GM12878 (cell line): ENCODE measurements around the gene MCM3AP. TPM values are rescaled to one million over a fixed set of nuclear protein-coding genes. Genes with fewer than 3 reads are reported as not detected.

Source experiments
- BMI1 ChIP-seq: fragments of 450-650 bp; IDR thresholded peaks from 2 replicates; pipeline ENCODE4 v1.6.1; 2016; ENCODE audit warnings: mild to moderate bottlenecking, moderate library complexity, borderline replicate concordance
- CEBPB ChIP-seq, 2 experiments: fragments of 150-350 bp in 1 of 2; IDR thresholded peaks; 2 replicates each; pipeline ENCODE4 v1.6.1; 2012 to 2014; ENCODE audit warnings: low read depth in 2 of 2, low read length in 2 of 2, borderline replicate concordance in 1 of 2, inconsistent platforms in 1 of 2
- E2F8 ChIP-seq: fragments of 450-650 bp; IDR thresholded peaks from 2 replicates; pipeline ENCODE4 v1.6.1; 2018; ENCODE audit warnings: mild to moderate bottlenecking, low read depth, moderate library complexity; ENCODE audit not compliant: partially characterized antibody
- JUNB ChIP-seq: IDR thresholded peaks from 2 replicates; pipeline ENCODE4 v1.6.1; 2016; ENCODE audit warnings: antibody characterized with exemption, mild to moderate bottlenecking
- KDM1A ChIP-seq: fragments of 200-600 bp; sonication (generic); IDR thresholded peaks from 2 replicates; pipeline ENCODE4 v1.6.1; 2016; ENCODE audit warnings: borderline replicate concordance
- NFYB ChIP-seq: IDR thresholded peaks from 2 replicates; pipeline ENCODE4 v1.6.1; 2011; ENCODE audit warnings: low read depth, mild to moderate bottlenecking, low read length, improper control_type of control experiment, moderate library complexity; ENCODE audit not compliant: insufficient read depth
- NRF1 ChIP-seq: conservative IDR thresholded peaks from 2 replicates; pipeline ENCODE4 v1.6.1; 2011; ENCODE audit warnings: mild to moderate bottlenecking, low read depth, low read length, improper control_type of control experiment
- POU2F2 ChIP-seq: IDR thresholded peaks from 3 replicates; pipeline ENCODE4 v1.6.1; 2011; ENCODE audit warnings: low read depth, mild to moderate bottlenecking, low read length, borderline replicate concordance
- RB1 ChIP-seq: fragments of 450-650 bp; formaldehyde crosslinking; IDR thresholded peaks from 2 replicates; pipeline ENCODE4 v1.6.1; 2017; ENCODE audit warnings: mild to moderate bottlenecking, borderline replicate concordance
- RUNX3 ChIP-seq: IDR thresholded peaks from 2 replicates; pipeline ENCODE4 v1.6.1; 2012; ENCODE audit warnings: low read length, inconsistent platforms
- SIX5 ChIP-seq: IDR thresholded peaks from 2 replicates; pipeline ENCODE4 v1.6.1; 2011; ENCODE audit warnings: mild to moderate bottlenecking, low read depth, low read length, moderate library complexity; ENCODE audit not compliant: severe bottlenecking
- SMC3 ChIP-seq: IDR thresholded peaks from 2 replicates; pipeline ENCODE4 v1.6.1; 2011; ENCODE audit warnings: low read length, improper control_type of control experiment, borderline replicate concordance
- SREBF2 ChIP-seq: IDR thresholded peaks from 2 replicates; pipeline ENCODE4 v1.6.1; 2012; ENCODE audit warnings: mild to moderate bottlenecking, low read length
- TCF12 ChIP-seq: IDR thresholded peaks from 2 replicates; pipeline ENCODE4 v1.6.1; 2011; ENCODE audit warnings: low read depth, mild to moderate bottlenecking, low read length
- WRNIP1 ChIP-seq: IDR thresholded peaks from 2 replicates; pipeline ENCODE4 v1.6.1; 2011; ENCODE audit warnings: low read depth, low read length, improper control_type of control experiment, borderline replicate concordance
- YY1 ChIP-seq: IDR thresholded peaks from 2 replicates; pipeline ENCODE4 v1.6.1; 2011; ENCODE audit warnings: low read depth, mild to moderate bottlenecking, low read length
- polyA plus RNA-seq, 11 experiments: library from polyadenylated mRNA; depleted of rRNA in 4 of 11; unstranded in 6 of 11; stranded (reverse) in 5 of 11; fragments of >200 nt; fragmentation: Nextera tagmentation in 4 of 11; fragmentation: Illumina TruSeq in 1 of 11; extraction: Ambion mirVana in 4 of 11; extraction: Trizol in 1 of 11; gene quantifications; 1 replicate in 1 of 11; 2 replicates in 10 of 11; pipeline versions ENCODE4 v1.2.1 to v1.2.3, GENCODE V29; 2011 to 2016; ENCODE audit warnings: inconsistent platforms in 2 of 11, missing spikeins in 2 of 11, low read depth in 1 of 11
- total RNA-seq, 4 experiments: library from RNA; depleted of rRNA in 3 of 4; stranded (reverse); fragments of >200 nt in 3 of 4; fragmentation: Illumina TruSeq in 1 of 4; extraction: Trizol in 1 of 4; gene quantifications; 2 replicates each; pipeline versions ENCODE4 v1.2.1 to v1.2.3, GENCODE V29; 2013 to 2021
- TF ChIP-seq, protein P1 (sequence below): fragments of 450-650 bp; IDR thresholded peaks from 2 replicates; pipeline ENCODE4 v1.6.1; 2017; ENCODE audit warnings: antibody characterized with exemption, mild to moderate bottlenecking, moderate library complexity
- TF ChIP-seq, protein P2 (sequence below): IDR thresholded peaks from 2 replicates; pipeline ENCODE4 v1.6.1; 2012; ENCODE audit warnings: low read length, inconsistent platforms
- TF ChIP-seq, protein P3 (sequence below): IDR thresholded peaks from 2 replicates; pipeline ENCODE4 v1.6.1; 2012; ENCODE audit warnings: low read depth, low read length, improper control_type of control experiment
- TF ChIP-seq, protein P4 (sequence below): fragments of 450-650 bp; IDR thresholded peaks from 2 replicates; pipeline ENCODE4 v1.6.1; 2017; ENCODE audit warnings: low read depth, mild to moderate bottlenecking, moderate library complexity

The MCM3AP gene
- total and polyA plus RNA-seq, 10 of the 15 experiments (the other 5 are each of a cell fraction or from before 2014, with no cell fraction given) = 6.1 to 95.7 (median 47.0) TPM

DNA sequence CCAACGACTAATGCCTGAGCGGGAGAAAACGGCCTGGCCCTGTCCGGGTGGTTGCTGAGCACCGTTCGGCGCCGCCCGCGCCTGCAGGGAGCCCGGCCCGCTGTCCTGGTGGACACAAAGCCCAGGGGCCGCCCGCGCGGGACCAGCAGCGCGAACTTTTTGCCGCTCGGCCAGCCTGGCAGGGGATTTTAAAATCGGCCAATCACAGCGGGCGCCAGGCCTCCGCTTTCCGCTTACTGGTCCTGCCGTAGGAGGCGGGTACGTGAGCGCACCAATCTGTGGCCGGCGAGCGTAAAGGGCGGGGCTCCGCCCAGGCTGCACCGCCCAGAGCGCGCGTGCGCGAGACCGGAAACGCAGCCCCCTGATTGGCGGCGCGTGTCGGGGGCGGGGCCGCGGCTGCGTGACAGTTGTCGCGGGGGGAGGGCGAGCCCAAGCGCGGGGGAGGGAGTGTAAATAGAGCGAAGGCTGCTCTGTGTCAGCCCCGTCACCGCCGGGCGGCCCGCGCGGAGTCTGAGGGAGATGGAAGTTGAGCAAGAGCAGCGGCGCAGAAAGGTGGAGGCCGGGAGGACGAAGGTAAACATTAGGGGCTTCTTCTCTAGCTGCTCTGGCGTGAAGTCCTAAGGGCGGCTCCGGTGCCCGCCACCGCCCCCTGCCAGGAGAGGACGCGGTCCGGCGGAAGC, 38.4 kb upstream of the MCM3AP start, which contains the start of the genes C21orf58 and PCNT (continued):
- TF ChIP-seq, protein P1, sequence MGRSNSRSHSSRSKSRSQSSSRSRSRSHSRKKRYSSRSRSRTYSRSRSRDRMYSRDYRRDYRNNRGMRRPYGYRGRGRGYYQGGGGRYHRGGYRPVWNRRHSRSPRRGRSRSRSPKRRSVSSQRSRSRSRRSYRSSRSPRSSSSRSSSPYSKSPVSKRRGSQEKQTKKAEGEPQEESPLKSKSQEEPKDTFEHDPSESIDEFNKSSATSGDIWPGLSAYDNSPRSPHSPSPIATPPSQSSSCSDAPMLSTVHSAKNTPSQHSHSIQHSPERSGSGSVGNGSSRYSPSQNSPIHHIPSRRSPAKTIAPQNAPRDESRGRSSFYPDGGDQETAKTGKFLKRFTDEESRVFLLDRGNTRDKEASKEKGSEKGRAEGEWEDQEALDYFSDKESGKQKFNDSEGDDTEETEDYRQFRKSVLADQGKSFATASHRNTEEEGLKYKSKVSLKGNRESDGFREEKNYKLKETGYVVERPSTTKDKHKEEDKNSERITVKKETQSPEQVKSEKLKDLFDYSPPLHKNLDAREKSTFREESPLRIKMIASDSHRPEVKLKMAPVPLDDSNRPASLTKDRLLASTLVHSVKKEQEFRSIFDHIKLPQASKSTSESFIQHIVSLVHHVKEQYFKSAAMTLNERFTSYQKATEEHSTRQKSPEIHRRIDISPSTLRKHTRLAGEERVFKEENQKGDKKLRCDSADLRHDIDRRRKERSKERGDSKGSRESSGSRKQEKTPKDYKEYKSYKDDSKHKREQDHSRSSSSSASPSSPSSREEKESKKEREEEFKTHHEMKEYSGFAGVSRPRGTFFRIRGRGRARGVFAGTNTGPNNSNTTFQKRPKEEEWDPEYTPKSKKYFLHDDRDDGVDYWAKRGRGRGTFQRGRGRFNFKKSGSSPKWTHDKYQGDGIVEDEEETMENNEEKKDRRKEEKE = no peak
- TF ChIP-seq, protein P2, sequence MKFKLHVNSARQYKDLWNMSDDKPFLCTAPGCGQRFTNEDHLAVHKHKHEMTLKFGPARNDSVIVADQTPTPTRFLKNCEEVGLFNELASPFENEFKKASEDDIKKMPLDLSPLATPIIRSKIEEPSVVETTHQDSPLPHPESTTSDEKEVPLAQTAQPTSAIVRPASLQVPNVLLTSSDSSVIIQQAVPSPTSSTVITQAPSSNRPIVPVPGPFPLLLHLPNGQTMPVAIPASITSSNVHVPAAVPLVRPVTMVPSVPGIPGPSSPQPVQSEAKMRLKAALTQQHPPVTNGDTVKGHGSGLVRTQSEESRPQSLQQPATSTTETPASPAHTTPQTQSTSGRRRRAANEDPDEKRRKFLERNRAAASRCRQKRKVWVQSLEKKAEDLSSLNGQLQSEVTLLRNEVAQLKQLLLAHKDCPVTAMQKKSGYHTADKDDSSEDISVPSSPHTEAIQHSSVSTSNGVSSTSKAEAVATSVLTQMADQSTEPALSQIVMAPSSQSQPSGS = no peak
- TF ChIP-seq NRF1 = peak; percentile 59
- TF ChIP-seq POU2F2 = no peak
- no peak for TF ChIP-seq E2F8
- 0 out of 2 replicates have a peak, but pooled peaks have one; percentile 50 for TF ChIP-seq TCF12
- TF ChIP-seq, protein P3, sequence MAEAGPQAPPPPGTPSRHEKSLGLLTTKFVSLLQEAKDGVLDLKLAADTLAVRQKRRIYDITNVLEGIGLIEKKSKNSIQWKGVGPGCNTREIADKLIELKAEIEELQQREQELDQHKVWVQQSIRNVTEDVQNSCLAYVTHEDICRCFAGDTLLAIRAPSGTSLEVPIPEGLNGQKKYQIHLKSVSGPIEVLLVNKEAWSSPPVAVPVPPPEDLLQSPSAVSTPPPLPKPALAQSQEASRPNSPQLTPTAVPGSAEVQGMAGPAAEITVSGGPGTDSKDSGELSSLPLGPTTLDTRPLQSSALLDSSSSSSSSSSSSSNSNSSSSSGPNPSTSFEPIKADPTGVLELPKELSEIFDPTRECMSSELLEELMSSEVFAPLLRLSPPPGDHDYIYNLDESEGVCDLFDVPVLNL = peak; percentile 97
- TF ChIP-seq RB1 = peak; percentile 94; the same call in 1 of the 2 replicates
- TF ChIP-seq SMC3 = no peak
- TF ChIP-seq BMI1 = no peak
- TF ChIP-seq SREBF2 = no peak
- TF ChIP-seq JUNB = no peak
- no peak for TF ChIP-seq RUNX3
- TF ChIP-seq CEBPB (IDR thresholded peaks at IDR 0.05; ENCODE audit: borderline replicate concordance in 1 of 2, low read depth in 2 of 2, low read length in 2 of 2) = no peak
- TF ChIP-seq, protein P4, sequence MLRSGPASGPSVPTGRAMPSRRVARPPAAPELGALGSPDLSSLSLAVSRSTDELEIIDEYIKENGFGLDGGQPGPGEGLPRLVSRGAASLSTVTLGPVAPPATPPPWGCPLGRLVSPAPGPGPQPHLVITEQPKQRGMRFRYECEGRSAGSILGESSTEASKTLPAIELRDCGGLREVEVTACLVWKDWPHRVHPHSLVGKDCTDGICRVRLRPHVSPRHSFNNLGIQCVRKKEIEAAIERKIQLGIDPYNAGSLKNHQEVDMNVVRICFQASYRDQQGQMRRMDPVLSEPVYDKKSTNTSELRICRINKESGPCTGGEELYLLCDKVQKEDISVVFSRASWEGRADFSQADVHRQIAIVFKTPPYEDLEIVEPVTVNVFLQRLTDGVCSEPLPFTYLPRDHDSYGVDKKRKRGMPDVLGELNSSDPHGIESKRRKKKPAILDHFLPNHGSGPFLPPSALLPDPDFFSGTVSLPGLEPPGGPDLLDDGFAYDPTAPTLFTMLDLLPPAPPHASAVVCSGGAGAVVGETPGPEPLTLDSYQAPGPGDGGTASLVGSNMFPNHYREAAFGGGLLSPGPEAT = peak; percentile 48; the same call in 1 of the 2 replicates
- no peak for TF ChIP-seq SIX5
- no peak for TF ChIP-seq YY1
- TF ChIP-seq KDM1A = no peak
- TF ChIP-seq NFYB = peak; percentile 96
- no peak for TF ChIP-seq WRNIP1
